Epithelial cell of esophagus (primary cell): ENCODE data around the gene GLDC.

Experiments
- DNase-seq: peaks from one replicate; pipeline ENCODE4 v3.0.0; 2010; ENCODE audit warnings: low read depth
- H3K4me3 ChIP-seq: 2 replicates; pipeline ENCODE4 v1.5.1; 2011; ENCODE audit warnings: mild to moderate bottlenecking, low read length, control low read depth
- TF ChIP-seq, protein P1 (sequence below): IDR thresholded peaks from 2 replicates; pipeline ENCODE4 v1.5.1; 2011; ENCODE audit warnings: low read depth, mild to moderate bottlenecking, low read length, control low read depth, inconsistent platforms; ENCODE audit not compliant: insufficient read depth; ENCODE audit errors: missing control alignments

The GLDC gene

GRCh38 chr9:6673326-6674025, 27.9 kb upstream of the GLDC start:
- TF ChIP-seq, protein P1, sequence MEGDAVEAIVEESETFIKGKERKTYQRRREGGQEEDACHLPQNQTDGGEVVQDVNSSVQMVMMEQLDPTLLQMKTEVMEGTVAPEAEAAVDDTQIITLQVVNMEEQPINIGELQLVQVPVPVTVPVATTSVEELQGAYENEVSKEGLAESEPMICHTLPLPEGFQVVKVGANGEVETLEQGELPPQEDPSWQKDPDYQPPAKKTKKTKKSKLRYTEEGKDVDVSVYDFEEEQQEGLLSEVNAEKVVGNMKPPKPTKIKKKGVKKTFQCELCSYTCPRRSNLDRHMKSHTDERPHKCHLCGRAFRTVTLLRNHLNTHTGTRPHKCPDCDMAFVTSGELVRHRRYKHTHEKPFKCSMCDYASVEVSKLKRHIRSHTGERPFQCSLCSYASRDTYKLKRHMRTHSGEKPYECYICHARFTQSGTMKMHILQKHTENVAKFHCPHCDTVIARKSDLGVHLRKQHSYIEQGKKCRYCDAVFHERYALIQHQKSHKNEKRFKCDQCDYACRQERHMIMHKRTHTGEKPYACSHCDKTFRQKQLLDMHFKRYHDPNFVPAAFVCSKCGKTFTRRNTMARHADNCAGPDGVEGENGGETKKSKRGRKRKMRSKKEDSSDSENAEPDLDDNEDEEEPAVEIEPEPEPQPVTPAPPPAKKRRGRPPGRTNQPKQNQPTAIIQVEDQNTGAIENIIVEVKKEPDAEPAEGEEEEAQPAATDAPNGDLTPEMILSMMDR = no peak
- DNase-seq = no peak
- H3K4me3 ChIP-seq = no peak overlapping the region

GRCh38 chr9:6672118-6672517, 26.6 kb upstream of the GLDC start:
- TF ChIP-seq, protein P1 = no peak
- no peak overlapping the region for H3K4me3 ChIP-seq
- DNase-seq = no peak

DNA sequence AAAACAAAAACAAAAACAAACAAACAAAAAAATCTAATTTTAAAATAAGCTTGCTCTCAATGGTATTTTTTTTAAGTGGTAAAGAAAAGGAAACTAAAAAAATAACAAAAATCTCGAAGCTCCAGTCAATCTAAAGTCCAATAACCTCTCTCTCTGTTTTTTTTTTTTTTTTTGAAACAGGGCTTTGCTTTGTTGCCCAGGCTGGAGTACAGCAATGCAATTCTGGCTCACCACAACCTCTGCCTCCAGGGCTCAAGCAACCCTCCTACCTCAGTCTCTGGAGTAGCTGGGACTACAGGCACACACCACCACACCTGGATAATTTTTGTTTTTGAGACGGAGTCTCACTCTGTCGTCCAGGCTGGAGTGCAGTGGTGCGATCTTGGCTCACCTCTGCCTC, 25.9 kb upstream of the GLDC start:
- H3K4me3 ChIP-seq = no peak overlapping the region
- DNase-seq = no peak
- TF ChIP-seq, protein P1 = no peak

DNA sequence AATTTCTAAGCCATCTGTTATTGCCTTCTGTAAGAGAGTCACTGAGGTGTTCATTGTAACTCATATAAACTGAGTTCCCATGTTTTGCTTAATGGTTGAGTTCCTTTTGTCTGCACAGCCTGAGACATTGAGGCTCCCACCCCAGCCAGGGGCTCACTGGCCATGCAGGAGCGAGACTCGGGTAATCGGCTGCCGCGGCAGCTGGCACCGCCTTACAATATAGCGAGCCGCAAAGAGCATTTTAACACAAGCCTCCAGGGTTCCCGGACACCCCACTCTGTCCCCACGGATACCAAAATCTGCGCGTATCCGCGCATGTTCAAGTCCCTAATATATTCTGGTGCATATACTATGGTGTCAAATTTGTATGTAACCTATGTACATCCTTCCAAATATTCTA, 24.4 kb upstream of the GLDC start:
- no peak for DNase-seq
- TF ChIP-seq, protein P1 = no peak
- no peak overlapping the region for H3K4me3 ChIP-seq

GRCh38 chr9:6667633-6668280, 22.2 kb upstream of the GLDC start:
- TF ChIP-seq, protein P1 = peak; percentile 66
- no peak overlapping the region for H3K4me3 ChIP-seq
- DNase-seq = peak; percentile 39

GRCh38 chr9:6667080-6667479, 21.6 kb upstream of the GLDC start:
- TF ChIP-seq, protein P1 = no peak
- no peak overlapping the region for H3K4me3 ChIP-seq
- DNase-seq = no peak
